DLD1 (cell line): ENCODE measurements around the gene PPIF.

Experiments
- in situ Hi-C: cut with HindIII; loops from 2 replicates; pipeline ENCODE4 v1.10.0; 2017; ENCODE audit warnings: low sequenced_read_pairs

Gene PPIF

DNA sequence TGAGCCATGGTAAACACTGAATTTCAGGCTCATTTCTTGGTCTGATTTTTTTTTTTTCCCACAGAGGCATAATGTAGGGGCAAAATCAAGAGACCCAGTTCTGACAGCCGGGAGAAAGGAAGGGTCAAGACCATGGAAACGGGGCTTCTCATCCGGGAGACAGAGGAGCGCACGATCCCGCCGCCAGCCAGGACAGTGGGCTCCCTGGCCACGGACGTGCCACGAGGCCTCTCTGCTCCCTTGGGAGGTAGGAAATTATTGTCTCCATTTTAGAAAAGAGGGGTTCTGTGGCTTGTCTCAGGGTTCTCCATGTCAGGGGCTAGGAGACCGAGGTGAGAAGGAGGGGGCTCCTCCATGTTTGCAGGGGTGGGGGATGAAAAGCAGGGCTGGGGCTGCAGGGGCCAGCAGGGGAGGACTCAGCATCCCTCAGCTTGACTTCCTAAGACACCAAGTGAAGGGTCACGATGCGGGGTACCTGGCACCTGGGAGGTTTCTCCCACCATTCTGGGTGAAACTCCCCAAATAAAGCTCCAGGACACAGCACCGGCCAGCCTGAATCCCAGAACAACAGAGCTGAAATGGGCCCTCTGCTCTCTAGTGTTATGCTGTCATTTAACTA, 37.6 kb downstream of the PPIF start:
- in situ Hi-C loops = no loop called here

DNA sequence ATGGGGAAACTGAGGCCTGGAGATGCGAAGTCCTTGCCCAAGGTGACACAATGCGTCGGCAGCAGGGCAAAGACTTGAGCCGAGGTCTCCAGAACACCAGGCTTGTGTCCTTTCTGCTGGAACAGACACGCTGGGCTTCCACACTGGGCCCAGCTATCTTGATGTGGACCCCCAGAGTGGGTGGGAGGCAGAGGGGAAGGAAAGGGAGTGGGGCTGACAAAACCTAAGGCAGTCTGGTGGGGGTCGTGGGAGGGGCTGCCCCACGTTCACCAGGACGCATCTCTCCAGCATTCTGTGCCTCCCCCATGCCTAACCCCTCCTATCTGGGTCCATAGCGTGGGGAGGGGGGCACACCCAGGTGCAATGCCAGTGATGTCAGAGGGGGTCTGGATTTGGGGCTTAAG, 38.1 kb downstream of the PPIF start:
- in situ Hi-C loops = no loop called here

DNA sequence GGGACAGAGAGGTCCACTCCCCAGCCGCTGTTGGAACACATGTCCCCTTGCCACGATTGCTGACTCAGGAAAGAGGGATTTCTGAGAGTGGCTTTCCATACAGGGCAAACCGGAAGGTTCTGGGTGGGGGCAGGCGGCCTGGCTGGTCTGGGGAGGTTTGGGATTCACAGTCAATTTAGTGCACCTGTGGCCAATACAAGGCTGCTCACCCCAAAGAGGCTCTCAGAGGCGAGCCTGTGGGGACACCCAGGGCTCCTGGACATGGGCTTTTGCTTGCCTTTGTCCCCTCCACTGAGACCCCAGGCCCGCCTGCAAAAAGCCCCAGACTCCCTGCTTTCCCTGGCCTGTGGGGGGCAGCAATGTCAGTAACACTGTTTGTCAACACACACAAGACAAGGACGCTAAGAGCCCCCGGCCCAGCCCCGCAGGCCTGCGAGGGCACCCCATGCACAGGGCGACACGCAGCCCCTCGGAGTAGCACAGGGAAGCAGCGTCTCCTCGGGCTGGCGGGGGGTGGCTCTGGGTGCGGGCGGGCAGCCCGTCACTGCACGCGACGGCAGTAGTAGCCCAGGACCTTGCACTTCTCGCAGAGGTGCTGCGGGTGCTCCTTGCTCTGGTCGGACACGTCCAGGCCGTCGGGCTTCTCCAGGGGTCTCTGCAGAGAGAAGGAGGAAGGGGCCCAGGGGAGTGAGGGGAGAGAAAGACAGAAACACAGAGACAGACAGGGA, 38.7 kb downstream of the PPIF start:
- in situ Hi-C loops = no loop called here

DNA sequence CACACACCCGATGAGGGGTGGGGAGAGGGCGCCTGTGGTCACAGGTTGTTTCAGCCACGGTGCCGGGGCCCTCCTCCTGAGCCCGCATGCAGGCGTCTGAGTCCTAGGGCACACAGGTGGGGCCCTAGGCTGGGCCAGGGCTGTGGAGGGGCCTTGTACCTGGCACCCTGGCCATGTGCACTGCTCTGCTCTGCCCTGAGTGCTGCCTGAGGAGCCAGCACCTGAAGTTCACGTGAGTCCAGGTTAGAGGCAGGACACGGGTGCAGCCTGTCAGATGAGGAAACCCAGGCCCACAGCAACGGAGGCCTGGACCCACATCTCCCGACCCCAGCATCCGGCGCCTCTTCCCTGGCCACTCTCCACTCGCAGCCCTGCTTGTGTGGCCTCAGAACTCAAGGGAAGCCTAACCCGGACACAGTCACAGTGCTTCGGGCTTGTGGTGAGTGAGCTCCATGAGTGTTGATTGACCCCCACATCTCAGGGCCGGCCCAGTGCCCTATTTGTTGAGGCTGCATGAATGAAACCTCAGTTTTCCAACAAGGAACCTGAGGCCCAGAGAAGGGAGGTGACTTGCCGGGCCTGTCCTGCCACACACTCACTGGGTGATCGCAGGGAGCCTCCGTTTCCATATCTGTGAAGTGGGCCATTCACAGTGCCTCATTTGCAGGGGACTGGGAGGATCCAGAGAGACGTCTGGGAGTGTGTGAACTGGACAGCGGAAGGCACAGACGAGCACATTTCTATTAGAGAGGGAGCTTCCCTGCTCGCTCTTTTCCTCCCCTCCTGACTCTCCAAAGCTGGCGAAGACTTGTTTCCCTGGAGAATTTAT, 39.6 kb downstream of the PPIF start:
- in situ Hi-C loops = no loop called here

DNA sequence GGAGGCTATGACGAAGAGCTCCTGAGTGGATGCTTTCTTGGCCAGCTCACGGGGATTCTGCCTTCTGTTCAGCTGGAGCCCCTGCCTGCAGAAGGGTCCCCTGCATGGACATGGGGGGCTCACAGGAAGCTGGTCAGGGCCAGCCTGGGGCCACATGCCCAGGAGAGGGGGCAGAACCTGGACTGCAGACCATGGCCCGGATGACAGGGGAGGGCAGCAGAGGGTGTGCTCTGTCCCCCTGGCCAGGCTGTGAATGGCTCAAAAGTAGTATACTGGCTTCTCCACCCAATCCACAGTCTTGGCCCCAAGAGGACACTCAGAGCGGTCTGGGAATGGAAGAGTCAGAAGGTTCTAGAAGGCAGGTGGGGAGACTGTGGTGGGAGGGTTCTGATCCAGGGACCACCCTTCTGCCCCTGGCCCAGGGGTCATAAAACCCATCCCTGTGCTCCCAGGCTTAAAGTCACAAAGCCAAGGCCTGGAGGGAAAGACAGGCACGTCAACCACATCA, 40.3 kb downstream of the PPIF start:
- in situ Hi-C loops = no loop called here

DNA sequence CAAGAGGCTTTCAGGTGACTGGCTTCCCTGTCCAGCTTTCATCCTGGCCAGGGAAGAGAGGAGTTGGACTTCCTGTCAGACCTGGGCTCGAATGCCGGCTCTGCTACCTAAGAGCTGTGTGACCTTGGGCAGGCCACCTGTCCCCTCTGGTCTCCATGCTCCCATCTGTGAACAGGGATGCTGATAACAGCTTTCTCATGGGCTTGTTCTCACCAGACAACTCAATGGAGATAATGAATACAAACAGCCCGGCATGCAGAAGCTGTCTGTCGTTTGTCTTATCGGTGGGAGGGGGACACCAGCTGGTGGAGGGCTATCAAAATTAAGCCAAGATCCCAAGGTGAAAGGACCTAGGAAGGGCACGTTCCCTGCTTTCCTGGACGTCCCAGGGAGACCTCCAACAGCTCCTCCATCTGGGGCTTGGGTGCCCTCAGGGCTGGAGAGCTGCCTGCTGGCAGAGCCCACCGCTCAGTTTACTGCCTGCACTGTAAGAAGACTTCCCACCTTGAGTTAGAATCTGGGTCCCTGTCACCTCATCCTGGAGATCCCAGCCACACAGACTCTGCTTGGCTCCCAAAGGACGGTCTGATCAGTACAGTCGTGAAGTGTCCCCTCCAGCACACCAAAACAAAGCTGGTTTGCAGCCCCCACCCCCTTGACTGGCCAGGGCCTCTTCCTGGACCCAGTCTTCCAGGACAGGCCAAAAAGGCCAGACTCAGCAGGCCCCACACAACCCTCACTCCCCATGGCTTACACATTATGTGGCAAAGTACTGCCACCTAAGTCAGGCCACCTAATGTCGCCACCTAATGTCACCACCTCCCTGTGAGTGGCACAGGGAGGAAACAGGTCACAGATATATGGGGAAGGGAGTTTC, 40.9 kb downstream of the PPIF start:
- in situ Hi-C loops = no loop called here

DNA sequence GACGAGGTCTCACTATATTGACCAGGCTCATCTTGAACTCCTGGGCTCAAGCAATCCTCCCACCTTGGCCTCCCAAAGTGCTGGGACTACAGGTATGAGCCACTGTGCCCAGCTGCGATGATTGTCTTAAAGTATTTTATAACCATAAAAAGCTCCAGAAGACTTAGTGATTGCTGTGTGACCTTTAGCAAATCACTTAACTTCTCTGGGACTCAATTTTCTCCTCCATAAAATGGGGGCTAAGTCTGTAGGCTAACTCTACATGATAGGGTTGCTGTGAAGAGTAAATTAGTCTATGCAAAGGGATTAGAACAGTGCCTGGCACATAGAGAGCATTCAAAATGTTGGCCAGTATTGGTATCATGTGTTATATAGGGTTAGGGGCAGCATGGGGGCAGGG, 42.8 kb downstream of the PPIF start:
- in situ Hi-C loops = no loop called here

DNA sequence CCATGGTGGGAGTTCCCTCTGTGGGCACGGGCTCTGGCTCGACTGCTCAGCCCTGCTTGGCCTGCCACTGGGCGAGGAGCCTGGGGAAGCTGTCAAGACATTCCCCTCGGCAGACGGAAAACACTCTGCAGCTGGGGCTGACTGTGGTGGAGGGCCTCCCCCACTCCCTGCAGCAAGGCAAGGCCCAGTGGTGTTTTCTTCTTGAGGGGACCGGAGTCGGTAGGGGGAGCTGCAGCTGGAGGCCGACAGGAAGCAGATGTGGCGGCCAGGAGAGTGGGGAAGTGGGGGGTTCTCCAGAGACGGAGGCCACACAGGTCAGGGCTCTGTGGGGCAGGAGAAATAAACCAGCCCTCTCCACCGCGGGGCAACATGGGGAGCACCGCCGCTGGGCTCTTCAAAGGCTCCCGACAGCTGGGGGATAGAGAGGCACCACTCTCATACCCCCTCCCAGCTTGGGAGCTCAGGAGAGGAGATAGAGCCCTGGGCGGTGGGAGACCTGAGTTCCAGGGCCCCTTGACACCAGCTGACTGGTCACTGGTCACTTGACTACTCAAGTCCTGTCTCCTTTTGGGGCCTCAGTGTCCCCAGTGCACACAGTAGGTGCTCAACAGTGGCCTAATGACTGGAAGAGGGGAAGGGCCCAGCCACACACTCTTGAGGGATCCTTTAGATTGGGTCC, 43.4 kb downstream of the PPIF start:
- in situ Hi-C loops = no loop called here

DNA sequence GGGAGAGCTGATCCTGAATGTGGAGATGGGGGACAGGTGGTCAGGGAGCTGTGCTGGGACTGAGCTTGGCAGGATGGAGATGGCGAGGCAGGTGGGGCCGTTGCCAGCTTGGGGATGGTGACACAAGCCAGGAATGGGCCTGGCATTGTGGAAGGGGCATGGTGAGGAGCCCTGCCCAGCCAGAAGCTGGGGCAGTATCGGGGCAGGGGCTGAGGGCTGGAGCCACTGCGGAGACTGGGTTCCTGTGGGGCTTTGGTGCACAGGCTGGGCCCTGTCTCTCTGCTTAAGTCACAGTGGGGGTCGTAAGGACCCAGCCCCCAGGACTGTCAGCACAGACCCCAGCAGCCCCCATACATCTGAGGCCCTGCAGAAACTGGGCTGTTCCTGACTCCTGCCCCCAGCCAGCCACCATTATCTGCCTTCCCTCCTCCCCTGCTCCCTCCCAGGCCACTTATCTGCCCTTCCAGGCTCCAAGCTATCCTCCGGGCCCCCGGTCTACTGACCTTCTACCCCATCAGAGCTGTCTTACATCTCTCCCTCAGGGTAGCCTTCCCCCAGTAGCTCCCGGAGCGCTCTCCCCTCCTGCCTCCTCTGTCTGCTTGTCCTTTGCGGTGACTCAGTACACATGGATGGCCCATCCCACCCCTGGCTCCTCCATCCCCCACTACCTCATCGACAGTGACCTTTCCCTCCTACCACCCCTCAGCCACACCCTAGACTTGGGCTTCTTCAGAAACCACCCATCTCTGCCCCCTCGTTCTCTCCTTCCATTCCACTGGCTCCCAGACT, 44.2 kb downstream of the PPIF start:
- in situ Hi-C loops = no loop called here

DNA sequence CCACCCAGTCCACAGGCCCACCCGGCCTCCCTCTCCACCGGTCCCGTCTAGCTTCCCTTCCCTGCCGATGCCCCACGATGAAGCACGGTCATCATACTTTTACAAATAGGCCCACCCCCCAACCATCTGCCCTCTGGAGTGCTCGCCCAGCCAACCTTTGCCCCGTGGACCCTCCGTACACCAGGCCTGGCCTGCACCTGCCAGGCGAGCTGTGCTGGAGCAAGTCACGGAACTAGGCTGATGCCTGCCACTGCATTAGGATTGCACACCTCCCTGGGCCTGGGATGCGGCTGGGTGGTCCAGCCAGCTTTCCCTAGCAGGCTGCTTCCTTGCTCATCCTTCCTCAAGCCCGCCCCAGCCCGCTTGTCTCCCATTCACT, 44.7 kb downstream of the PPIF start:
- in situ Hi-C loops = no loop called here

DNA sequence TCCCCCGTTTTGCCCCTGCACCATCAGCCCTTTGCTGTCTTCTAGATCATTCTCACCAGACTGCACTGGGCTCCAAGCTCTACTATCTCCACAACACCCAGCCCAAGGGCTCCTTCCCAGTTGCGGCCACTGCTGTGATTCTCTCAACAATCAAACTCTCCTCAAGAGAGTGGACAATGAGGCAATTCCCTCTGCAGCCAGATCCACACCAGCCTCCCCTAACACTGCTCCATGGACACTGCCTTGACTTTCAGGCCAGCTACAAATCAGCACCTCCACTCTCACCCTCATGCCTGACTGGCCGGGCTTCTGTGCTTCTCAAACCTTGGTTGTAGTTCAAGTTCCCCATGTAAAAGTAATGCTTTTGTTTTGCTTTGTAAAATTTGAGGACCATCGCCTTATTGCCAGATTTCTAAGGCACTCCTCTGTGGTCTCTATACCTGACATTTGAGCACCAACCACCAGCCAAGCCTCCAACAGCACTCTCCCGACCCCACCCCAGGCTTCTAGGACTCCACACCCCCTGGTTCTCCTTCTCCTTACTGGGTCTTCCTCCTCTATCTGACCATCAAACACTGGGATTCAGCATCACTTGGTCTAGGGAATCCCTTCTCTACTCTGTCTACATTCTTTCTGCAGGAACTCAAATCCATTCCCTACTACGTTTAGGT, 45.4 kb downstream of the PPIF start:
- in situ Hi-C loops = no loop called here

DNA sequence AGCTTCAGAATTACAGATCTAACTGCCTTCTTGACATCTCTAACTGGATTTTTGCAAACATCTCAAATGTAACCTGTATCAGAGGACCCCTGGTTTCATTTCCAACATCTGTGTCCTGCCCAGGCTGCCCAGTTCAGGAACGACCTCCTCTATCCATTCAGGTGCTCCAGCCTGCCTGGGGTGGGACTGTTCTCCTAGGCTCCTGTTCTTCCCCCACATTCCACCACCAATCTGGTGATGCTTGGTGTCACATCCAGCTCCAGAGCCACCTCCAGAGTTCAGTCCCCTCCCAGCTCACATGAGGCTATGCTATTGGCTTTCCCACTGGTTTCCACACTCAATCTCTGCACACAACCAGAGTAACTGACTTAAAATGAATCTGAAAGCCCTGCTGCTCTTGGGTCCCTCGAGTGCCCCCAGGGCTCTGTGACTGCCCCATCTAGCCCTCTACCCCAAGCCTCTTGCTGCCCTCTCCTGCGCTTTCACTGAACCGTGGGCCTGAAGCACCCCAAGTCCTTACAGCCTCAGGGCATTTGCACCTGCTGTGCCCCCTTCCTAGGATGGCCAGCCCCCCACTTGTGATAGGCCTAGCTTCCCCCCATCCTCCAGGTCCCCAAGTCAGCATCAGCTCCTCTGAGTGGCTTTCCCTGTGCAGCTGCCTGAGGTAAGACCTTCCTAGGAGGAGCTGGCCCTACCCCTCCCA, 46.1 kb downstream of the PPIF start:
- in situ Hi-C loops = no loop called here

DNA sequence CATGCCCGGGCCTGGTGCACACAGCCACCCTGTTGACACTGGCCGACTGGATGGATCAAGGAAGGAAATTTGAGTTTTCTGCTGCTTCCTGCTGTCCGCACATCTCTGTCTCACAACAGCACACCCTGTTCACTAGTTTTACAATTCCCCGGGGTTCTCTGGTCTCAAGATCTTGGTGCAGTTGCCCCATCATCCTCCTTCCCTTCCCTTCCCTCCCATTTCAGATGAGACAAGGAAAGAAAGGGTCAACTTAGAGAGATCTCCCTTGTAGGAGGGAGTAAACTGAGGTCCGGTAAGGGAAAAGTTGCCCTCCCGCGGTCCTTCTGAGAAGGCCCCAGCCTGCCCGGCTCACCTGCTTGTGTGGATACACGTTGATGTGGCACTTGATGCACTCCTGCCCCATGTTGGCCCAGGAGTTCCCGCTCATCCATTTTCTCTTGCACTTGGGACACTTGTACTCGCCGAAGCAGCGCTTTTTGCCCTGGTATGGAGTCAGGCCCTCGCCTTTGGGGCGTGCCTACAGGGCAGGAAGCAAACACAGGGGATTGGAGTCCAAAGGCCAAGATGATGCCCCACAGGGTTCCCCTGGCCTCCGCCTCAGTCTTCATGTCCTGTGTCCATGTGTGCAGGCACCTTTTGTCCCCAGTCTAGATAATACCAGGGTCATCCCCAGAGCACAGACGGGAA, 46.8 kb downstream of the PPIF start:
- in situ Hi-C loops = no loop called here

DNA sequence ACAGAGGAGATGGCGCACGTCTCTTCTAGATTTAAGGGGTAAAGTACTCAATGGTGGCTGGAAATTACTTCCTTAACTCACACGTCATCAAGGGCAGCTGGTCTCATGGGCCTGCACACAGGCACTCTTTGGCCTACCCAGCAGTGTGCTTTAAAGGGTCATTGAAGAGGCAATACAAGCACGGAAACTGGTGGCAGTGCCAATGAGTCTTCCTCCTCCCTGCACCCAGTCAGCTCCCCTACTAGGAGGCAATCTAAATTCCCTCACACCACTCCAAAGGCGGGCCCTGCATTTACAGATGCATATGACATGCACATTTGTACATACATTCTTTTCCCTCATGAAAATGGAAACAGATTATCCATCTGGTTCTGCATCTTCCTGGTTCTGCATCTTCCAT, 47.4 kb downstream of the PPIF start:
- in situ Hi-C loops = no loop called here

DNA sequence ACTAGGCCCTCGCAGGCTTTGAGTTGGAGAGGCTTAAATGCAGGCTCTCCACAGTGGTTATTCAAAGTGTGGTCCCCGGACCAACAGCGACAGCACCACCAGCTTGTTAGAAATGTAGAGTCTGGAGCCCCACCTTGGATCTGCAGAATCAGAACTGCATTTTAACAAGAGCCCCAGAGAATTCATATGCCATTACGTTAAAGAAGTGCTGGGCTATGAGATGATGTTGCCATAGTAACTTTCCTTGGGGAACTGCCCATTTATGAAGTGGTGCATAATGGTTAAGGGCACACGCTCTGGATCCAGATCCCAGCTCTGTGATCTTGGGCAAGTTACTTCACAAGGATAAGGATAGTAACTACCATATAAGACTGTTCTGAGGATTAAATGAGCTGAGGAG, 49.3 kb downstream of the PPIF start:
- in situ Hi-C loops = no loop called here

DNA sequence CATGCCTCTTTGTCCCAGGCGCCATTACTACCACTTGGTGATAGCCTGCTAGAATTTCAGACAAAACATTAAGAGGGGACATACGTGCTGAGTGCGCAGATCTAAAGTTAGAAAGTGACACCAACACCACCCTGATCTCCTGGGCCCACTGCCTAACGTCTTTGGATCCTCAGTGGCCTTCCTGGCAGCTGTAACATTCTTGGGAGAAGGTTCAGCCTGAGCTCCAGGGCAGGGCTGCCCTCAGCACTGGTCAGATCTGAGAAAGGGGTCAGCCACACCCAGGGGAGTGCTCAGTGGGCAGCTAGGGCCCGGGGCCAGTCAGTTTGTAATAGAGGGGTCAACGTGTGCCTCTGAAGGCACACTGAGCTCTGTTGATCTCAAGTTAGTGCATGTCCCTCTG, 49.8 kb downstream of the PPIF start:
- in situ Hi-C loops = no loop called here

DNA sequence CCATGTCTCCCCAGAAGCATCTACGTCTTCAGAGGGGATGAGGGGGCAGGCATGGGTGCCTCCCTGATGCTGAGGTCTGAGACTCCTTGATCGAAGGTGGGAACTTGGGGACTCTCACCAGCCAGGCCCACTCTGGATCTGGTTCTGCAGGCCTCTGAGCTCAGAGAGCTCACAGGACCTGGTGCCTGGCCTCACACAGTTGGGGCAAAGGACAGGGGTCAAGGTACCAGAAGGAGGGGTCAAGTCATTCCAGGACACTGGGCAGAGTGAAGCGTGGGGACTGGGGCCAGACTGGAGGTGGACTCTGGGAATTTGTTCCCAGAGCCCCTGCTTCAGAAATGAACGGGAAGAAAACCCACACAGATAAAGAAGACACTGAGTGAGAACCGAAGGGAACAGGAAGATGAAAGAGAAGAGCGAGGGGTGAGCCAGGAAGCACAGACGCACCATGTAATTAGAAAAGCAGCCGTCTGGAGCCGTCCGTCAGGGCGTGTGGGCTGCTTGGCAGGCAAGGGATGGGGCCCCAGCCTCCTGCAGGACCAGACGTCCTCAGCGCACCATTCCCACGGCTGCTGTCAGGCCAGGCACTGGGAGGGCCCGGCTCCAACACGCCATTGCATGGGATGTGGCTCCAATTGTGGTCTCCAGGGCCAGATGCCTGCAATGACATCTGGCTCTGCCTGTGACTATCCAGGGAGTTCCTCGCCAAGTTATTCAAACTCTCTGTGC, 50.5 kb downstream of the PPIF start:
- in situ Hi-C loops = no loop called here
